ENCODE results near the gene CASQ2.

DNA sequence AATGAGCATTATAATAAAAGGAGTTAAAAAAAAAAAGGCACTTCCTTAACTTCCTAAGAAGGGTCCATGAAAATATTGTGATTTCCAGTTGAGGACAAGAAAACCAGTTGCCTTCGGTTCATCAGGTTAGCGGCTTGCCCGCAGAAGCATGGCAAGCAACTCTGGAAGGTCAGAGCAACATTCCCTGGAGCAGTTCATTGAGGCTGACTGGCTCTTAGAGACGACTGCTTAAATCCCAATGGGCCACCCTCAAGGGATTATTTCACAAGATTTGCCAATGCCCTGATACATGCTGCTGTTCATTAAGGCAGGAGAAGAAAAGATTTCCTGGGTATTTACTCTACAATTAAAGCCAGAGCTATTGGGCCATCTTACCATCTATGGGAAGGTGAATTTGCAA lies 29.0 kb upstream of the CASQ2 start:
- TF ChIP-seq, protein P1, sequence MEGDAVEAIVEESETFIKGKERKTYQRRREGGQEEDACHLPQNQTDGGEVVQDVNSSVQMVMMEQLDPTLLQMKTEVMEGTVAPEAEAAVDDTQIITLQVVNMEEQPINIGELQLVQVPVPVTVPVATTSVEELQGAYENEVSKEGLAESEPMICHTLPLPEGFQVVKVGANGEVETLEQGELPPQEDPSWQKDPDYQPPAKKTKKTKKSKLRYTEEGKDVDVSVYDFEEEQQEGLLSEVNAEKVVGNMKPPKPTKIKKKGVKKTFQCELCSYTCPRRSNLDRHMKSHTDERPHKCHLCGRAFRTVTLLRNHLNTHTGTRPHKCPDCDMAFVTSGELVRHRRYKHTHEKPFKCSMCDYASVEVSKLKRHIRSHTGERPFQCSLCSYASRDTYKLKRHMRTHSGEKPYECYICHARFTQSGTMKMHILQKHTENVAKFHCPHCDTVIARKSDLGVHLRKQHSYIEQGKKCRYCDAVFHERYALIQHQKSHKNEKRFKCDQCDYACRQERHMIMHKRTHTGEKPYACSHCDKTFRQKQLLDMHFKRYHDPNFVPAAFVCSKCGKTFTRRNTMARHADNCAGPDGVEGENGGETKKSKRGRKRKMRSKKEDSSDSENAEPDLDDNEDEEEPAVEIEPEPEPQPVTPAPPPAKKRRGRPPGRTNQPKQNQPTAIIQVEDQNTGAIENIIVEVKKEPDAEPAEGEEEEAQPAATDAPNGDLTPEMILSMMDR (IDR thresholded peaks at IDR 0.05), result no peak
- TF ChIP-seq POLR2A (IDR thresholded peaks at IDR 0.05), result no peak
